Measurements from ENCODE around the gene NLRX1. TPM values are rescaled to one million over a fixed set of nuclear protein-coding genes. Genes with fewer than 3 reads are reported as not detected.
A peak's percentile ranks its signal among the peaks of the same experiment; 100 is the strongest.
"Not testable (repeated sequence)": the region's sequence is repeated elsewhere in the genome, so short reads cannot be mapped to it uniquely, and the experiment has no call there.

Gene NLRX1
- total and polyA plus RNA-seq, 4 experiments from 2014 or later: 5.5 to 9.2 (median 8.1) TPM

DNA sequence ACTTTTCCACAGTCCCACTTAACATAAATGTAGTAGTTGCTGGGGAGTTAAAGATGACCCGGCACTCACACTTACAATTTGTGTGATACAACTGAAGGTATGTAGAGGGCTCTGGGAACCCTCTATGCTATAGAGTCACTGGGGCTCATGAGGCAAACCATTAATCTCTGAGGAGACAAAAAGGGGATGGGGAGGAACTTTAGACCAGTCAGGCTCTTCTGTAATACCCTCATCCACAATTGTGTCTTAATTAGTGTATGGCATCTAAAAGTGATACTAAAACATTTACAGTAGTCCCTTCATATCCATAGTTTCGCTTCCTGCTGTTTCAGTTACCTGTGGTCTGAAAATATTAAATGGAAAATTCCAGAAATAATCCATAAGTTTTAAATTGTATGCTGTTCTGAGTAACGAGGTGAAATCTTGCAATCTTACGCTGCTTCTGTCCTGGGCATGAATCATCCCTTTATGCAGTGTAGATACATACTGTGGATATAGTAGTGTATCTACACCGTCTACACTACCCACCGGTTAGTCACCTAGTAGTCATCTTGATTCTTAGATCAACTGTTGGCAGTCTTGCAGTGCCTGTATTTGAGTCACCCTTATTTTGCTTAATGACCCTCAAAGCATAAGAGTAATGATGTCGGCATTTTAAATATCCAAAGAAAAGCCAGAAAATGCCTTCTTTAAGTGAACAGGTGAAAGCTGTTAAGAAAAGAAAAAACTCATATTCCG lies 49.8 kb downstream of the NLRX1 start:
- ChIA-PET CTCF (ENCODE audit: partially characterized antibody) (interaction anchor here (1.1 kb wide), 2 partner anchors 12 to 20 kb away, joined by 3 to 4 read pairs; partner anchors contain the start of gene CBL), POLR2A (ENCODE audit: partially characterized antibody) (interaction anchor here (1.9 kb wide), 1 partner anchor 12 kb away, joined by 5 read pairs; the partner anchor contains the start of gene CBL)
- H3K27me3 Mint-ChIP-seq: no peaks in the 10 kb centered on the region
- H3K4me3 Mint-ChIP-seq: peak overlapping the region in 1 of 8 donors; percentile 31
- Histone ChIP-seq H3K27me3 (ENCODE audit: insufficient read depth, low read length) (no peaks in the 10 kb centered on the region), H3K27ac (ENCODE audit: low read depth, low read length) (no peak overlapping the region), H3K4me1 (ENCODE audit: insufficient read depth, low read length) (peaks cover 36% of the 10 kb centered on the region), H3K9me3 (ENCODE audit: control insufficient read depth in 1 of 2, low read length in 2 of 2) (no peaks in the 10 kb centered on the region), H3K36me3 (ENCODE audit: insufficient read depth, low read length) (no peaks in the 10 kb centered on the region), H3K4me3 (ENCODE audit: low read length in 2 of 2) (no peak overlapping the region)
- intact Hi-C loops (cut with micrococcal nuclease): no loop called here
- peaks cover 0 to 9% of the 10 kb centered on the region in 2 donors for H3K36me3 Mint-ChIP-seq
- H3K4me1 Mint-ChIP-seq: peaks cover 32 to 70% (median 50%) of the 10 kb centered on the region in 4 donors
- H3K9me3 Mint-ChIP-seq: no peaks in the 10 kb centered on the region
- DNase-seq: no peak
- peak overlapping the region in 6 of 7 donors; percentile 9 to 86 (median 71) for H3K27ac Mint-ChIP-seq

- Histone ChIP-seq H3K4me3 (ENCODE audit: low read length in 2 of 2) (no peak overlapping the region), H3K27me3 (ENCODE audit: insufficient read depth, low read length) (no peaks in the 10 kb centered on the region), H3K4me1 (ENCODE audit: insufficient read depth, low read length) (peaks cover 31% of the 10 kb centered on the region), H3K9me3 (ENCODE audit: control insufficient read depth in 1 of 2, low read length in 2 of 2) (no peaks in the 10 kb centered on the region), H3K36me3 (ENCODE audit: insufficient read depth, low read length) (no peaks in the 10 kb centered on the region), H3K27ac (ENCODE audit: low read depth, low read length) (no peak overlapping the region)
- no peak for DNase-seq
- Mint-ChIP-seq H3K4me3 (peak overlapping the region in 4 of 8 donors; percentile 0 to 63 (median 32)), H3K4me1 (peaks cover 42 to 68% (median 56%) of the 10 kb centered on the region in 4 donors), H3K9me3 (no peaks in the 10 kb centered on the region), H3K36me3 (peaks cover 5 to 7% of the 10 kb centered on the region in 2 donors), H3K27ac (peak overlapping the region in 4 of 7 donors; percentile 15 to 78 (median 40)), H3K27me3 (no peaks in the 10 kb centered on the region)
- CTCF ChIA-PET (ENCODE audit: partially characterized antibody): interaction anchor here (1.0 to 1.3 kb wide), 2 partner anchors 53 to 102 kb away, joined by 3 to 4 read pairs; partner anchors contain the start of gene NLRX1
- POLR2A ChIA-PET (ENCODE audit: partially characterized antibody): interaction anchor here (3.3 kb wide), 1 partner anchor 16 kb away, joined by 10 read pairs; the partner anchor contains the start of gene CBL
- intact Hi-C loops (cut with micrococcal nuclease): no loop called here
Observed at GRCh38 chr11:119222308-119222707, 53.8 kb downstream of the NLRX1 start.

DNA sequence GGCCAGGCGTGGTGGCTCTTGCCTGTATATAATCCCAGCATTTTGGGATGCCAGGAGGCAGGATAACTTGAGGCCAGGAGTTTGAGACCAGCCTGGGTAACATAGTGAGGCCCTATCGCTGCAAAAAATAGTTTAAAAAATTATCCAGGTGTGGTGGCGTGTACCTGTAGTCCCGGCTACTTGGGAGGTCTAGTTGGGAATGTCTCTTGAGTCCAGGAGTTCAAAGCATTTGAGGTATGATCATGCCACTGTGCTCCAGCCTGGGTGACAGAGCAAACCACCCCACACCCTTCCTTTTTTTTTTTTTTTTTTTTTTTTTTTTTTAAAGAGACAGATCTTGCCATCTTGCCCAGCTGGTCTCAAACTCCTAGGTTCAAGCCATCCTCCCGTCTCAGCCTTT lies 54.4 kb downstream of the NLRX1 start:
- no peak for DNase-seq
- H3K9me3 ChIP-seq (ENCODE audit: control insufficient read depth in 1 of 2, low read length in 2 of 2): no peaks in the 10 kb centered on the region
- peaks cover 30% of the 10 kb centered on the region for H3K4me1 ChIP-seq (ENCODE audit: insufficient read depth, low read length)
- H3K4me1 Mint-ChIP-seq: peaks cover 42 to 66% (median 54%) of the 10 kb centered on the region in 4 donors
- POLR2A ChIA-PET (ENCODE audit: partially characterized antibody): interaction anchor here (3.3 kb wide), 1 partner anchor 17 kb away, joined by 10 read pairs; the partner anchor contains the start of gene CBL
- peak overlapping the region in 1 of 8 donors; percentile 63 for H3K4me3 Mint-ChIP-seq
- H3K36me3 ChIP-seq (ENCODE audit: insufficient read depth, low read length): no peaks in the 10 kb centered on the region
- H3K27ac Mint-ChIP-seq: peak overlapping the region in 2 of 7 donors; percentile 47 to 63
- no peak overlapping the region for H3K4me3 ChIP-seq (ENCODE audit: low read length in 2 of 2)
- H3K27me3 ChIP-seq (ENCODE audit: insufficient read depth, low read length): no peaks in the 10 kb centered on the region
- H3K9me3 Mint-ChIP-seq: no peaks in the 10 kb centered on the region
- intact Hi-C loops (cut with micrococcal nuclease): no loop called here
- CTCF ChIA-PET (ENCODE audit: partially characterized antibody): no interaction called here
- H3K36me3 Mint-ChIP-seq: peaks cover 5 to 7% of the 10 kb centered on the region in 2 donors
- no peaks in the 10 kb centered on the region for H3K27me3 Mint-ChIP-seq
- no peak overlapping the region for H3K27ac ChIP-seq (ENCODE audit: low read depth, low read length)

DNA sequence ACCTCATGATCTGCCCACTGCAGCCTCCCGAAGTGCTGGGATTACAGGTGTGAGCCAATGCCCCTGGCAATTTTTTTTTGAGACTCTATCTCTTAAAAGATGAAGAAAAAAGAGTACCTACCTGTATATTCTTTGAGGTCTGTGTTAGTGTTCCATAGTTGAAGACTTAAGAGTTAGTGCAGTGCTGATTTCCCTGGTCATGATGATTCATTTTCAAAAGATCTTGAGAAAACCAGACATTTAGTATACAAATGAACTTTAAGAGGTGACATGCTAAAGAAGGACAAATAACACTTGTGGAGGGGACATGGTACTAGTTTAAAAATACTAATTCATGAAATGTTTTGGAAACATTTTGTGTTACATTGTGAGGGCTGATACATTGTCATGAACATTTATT lies 55.3 kb downstream of the NLRX1 start:
- CTCF ChIA-PET (ENCODE audit: partially characterized antibody): no interaction called here
- H3K4me3 Mint-ChIP-seq: peak overlapping the region in 1 of 8 donors; percentile 2
- peaks cover 5 to 7% of the 10 kb centered on the region in 2 donors for H3K36me3 Mint-ChIP-seq
- Histone ChIP-seq H3K36me3 (ENCODE audit: insufficient read depth, low read length) (no peaks in the 10 kb centered on the region), H3K9me3 (ENCODE audit: control insufficient read depth in 1 of 2, low read length in 2 of 2) (no peaks in the 10 kb centered on the region), H3K27ac (ENCODE audit: low read depth, low read length) (no peak overlapping the region), H3K4me1 (ENCODE audit: insufficient read depth, low read length) (peaks cover 33% of the 10 kb centered on the region), H3K27me3 (ENCODE audit: insufficient read depth, low read length) (no peaks in the 10 kb centered on the region), H3K4me3 (ENCODE audit: low read length in 2 of 2) (no peak overlapping the region)
- peak overlapping the region in 4 of 7 donors; percentile 1 to 83 (median 30) for H3K27ac Mint-ChIP-seq
- no peaks in the 10 kb centered on the region for H3K9me3 Mint-ChIP-seq
- no peak for DNase-seq
- POLR2A ChIA-PET (ENCODE audit: partially characterized antibody): interaction anchor here (3.3 kb wide), 1 partner anchor 18 kb away, joined by 10 read pairs; the partner anchor contains the start of gene CBL
- intact Hi-C loops (cut with micrococcal nuclease): no loop called here
- H3K4me1 Mint-ChIP-seq: peaks cover 41 to 67% (median 54%) of the 10 kb centered on the region in 4 donors
- no peaks in the 10 kb centered on the region for H3K27me3 Mint-ChIP-seq

DNA sequence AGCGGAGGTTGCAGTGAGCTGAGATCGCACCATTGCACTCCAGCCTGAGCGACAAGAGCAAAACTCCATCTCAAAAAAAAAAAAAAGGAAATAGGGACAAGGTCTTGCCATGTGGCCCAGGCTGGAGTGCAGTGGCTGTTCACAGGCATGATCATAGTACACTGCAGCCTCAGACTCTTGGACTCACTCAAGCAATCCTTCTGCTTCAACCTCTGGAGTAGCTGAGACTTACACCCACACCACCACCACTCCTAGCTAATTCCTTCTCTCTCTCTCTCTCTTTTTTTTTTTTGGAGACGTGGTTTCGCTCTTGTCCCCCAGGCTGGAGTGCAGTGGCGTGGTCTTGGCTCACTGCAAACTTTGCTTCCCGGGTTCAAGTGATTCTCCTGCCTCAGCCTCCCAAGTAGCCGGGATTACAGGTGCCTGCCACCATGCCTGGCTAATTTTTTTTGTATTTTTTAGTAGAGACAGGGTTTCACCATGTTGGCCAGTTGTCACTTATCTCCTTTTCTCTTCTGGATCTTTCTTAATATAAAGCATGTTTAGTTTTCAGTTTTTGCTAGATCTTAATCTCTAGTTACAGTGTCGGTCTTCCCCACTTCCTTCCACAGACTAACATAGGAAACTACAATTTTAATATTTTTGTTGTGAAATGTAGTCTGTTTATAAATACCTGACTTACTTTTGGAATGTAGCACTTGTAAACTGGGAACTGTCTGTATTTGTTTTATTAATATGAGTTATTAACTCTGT lies 60.2 kb downstream of the NLRX1 start:
- H3K4me1 Mint-ChIP-seq: peaks cover 39 to 76% (median 55%) of the 10 kb centered on the region in 4 donors
- H3K36me3 ChIP-seq (ENCODE audit: insufficient read depth, low read length); H3K4me3 ChIP-seq (ENCODE audit: low read length in 2 of 2); H3K27me3 Mint-ChIP-seq; H3K9me3 ChIP-seq (ENCODE audit: control insufficient read depth in 1 of 2, low read length in 2 of 2); H3K27me3 ChIP-seq (ENCODE audit: insufficient read depth, low read length); H3K27ac ChIP-seq (ENCODE audit: low read depth, low read length); H3K9me3 Mint-ChIP-seq: not testable (repeated sequence)
- DNase-seq: peak in 2 of 5 donors; percentile 6 to 17
- intact Hi-C loops (cut with micrococcal nuclease): loop anchor here (2.0 to 5.0 kb wide), 2 partner anchors 22 to 34 kb away; partner anchors contain the start of gene CBL
- H3K4me3 Mint-ChIP-seq: peak overlapping the region; percentile 3 to 86 (median 68)
- CTCF ChIA-PET (ENCODE audit: partially characterized antibody): interaction anchor here (1.2 to 4.3 kb wide), 5 partner anchors 12 to 109 kb away, joined by 4 to 16 read pairs (median 5); partner anchors contain the start of gene CBL
- POLR2A ChIA-PET (ENCODE audit: partially characterized antibody): interaction anchor here (0.8 to 4.7 kb wide), 3 partner anchors 12 to 34 kb away, joined by 3 to 24 read pairs (median 9); partner anchors contain the start of gene CBL
- peaks cover 25% of the 10 kb centered on the region for H3K4me1 ChIP-seq (ENCODE audit: insufficient read depth, low read length)
- H3K36me3 Mint-ChIP-seq: peaks cover 16 to 18% of the 10 kb centered on the region in 2 donors
- H3K27ac Mint-ChIP-seq: peak overlapping the region; percentile 20 to 88 (median 78)

DNA sequence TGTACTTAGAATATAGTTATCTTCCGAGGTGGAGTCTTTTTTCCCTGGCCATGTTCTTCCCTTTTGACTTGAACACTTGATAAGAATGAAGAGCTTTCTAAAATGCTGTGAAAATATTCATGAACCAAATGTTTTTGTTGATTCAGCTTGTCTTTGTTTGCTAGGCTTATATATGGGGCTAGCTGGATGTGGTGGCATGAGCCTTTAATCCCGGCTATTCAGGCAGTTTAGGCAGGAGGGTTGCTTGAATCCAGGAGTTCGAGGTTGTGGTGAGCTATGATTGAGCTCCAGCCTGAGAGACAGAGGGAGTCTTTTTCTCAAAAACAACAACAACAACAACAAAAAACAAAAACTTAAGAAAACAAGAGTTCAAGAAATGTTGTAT lies 60.8 kb downstream of the NLRX1 start:
- Histone ChIP-seq H3K27me3 (ENCODE audit: insufficient read depth, low read length) (no peaks in the 10 kb centered on the region), H3K9me3 (ENCODE audit: control insufficient read depth in 1 of 2, low read length in 2 of 2) (no peaks in the 10 kb centered on the region), H3K36me3 (ENCODE audit: insufficient read depth, low read length) (peaks cover 7% of the 10 kb centered on the region), H3K4me3 (ENCODE audit: low read length in 2 of 2) (no peak overlapping the region), H3K4me1 (ENCODE audit: insufficient read depth, low read length) (peaks cover 21% of the 10 kb centered on the region), H3K27ac (ENCODE audit: low read depth, low read length) (no peak overlapping the region)
- intact Hi-C loops (cut with micrococcal nuclease): loop anchor here (2.0 to 5.0 kb wide), 2 partner anchors 22 to 33 kb away; partner anchors contain the start of gene CBL
- Mint-ChIP-seq H3K27me3 (no peaks in the 10 kb centered on the region), H3K36me3 (peaks cover 17 to 20% of the 10 kb centered on the region in 2 donors), H3K27ac (peak overlapping the region; percentile 4 to 88 (median 70)), H3K4me3 (peak overlapping the region; percentile 3 to 86 (median 68)), H3K9me3 (no peaks in the 10 kb centered on the region), H3K4me1 (peaks cover 35 to 71% (median 50%) of the 10 kb centered on the region in 4 donors)
- DNase-seq: no peak
- ChIA-PET POLR2A (ENCODE audit: partially characterized antibody) (interaction anchor here (0.6 to 4.7 kb wide), 4 partner anchors 12 to 33 kb away, joined by 3 to 24 read pairs (median 6); partner anchors contain the start of gene CBL), CTCF (ENCODE audit: partially characterized antibody) (interaction anchor here (0.6 to 4.3 kb wide), 6 partner anchors 9 to 108 kb away, joined by 4 to 16 read pairs (median 4); partner anchors contain the start of gene CBL)
